ENCODE results near the gene ANKDD1A.
A peak's percentile ranks its signal among the peaks of the same experiment; 100 is the strongest.

ANKDD1A gene

DNA sequence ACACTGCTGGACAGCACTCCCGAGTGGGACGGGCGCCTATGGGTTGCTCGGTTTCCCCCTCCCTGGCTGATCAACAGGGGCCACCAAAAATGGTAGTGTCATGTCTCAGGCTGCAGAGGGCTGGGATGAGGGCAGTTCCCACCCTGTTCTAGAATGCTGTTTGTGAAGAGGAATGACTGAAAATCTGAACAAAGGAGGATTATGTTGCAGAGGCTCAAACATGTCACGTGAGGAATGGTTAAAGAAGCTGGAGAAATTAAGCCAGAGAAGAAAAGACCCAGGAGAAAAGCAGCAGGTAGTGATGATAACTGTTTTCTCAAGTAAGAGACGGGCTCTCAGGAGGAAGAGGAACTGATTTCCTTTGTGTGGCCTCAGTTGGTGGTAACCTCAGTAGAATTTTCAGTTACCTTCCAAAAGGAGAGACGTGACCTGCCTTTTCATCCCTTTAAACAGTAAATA is 67.6 kb downstream of the ANKDD1A start:
- no peak for DNase-seq

DNA sequence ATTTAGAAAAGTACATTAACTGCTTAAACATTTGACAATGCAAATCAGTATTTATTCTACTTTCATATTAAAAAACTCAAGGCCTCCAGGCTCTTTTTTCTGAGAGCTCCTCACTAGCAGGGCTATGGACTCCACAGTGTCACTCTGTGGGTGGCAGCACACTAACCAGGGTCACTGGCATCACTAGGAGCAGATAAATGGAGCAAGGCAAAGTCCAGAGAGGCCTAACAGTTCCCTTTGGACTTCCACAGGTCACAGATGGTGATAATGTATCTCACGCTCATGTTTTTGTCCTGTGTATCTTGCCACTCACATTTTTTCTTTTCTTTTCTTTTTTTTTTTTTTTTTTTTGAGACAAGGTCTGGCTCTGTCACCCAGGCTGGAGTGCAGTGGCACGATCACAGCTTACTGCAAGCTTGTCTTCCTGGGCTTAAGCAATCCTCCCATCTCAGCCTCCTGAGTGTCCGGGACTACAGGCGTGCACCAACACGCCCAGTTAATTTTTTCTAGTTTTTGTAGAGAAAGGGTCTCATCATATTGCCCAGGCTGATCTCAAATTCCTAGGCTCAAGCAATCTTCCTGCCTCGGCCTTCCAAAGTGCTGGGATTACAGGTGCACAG is 70.2 kb downstream of the ANKDD1A start:
- no peak for DNase-seq

DNA sequence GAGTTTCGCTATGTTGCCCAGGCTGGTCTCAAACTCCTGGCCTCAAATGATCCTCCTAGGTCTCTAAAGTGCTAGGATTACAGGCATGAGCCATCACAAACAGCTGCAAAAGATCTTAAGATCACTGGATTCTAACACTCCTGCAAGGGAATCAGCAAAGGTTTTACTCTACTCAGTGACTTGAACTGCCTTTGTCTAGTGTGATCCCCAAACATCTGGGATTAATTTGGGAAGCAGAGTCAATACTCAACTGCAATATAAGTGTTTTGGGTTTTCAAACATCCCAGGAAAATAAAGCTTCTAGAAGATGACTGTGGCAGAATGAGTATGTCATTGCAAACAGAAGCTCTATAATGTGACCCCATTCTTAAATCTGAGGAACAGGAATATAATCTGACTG is 70.8 kb downstream of the ANKDD1A start:
- DNase-seq: no peak

DNA sequence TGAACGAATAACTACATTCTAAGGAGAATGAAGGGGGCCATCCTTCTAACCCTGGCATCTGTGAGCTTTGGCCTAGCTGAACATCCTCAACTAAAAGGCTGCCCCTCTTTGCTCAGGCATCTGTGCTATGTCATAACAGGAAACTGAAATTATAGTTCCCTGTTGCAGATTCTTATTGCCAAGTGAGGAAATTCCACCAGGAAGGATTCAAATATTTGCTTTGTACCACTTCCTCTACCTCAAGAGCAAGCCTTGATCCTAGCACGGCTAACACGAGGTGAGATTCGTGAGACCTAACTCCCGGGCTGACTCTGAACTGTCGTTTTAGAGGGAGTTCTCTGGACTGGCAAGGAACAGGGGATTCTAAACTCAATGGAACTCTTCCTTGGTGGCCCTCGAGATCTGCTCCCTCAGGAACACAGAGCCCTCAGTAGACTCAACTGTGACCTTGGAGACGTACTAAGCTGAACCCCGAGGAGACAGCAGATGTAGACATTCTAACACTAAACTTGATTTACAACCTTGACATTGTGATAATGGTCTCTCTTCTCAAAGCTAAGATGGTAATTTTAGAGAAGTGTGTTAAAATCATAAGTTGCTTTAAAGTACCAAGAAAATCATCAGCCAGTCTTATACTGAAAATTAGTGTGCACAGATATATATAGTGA is 73.8 kb downstream of the ANKDD1A start:
- peak; percentile 53 for DNase-seq

DNA sequence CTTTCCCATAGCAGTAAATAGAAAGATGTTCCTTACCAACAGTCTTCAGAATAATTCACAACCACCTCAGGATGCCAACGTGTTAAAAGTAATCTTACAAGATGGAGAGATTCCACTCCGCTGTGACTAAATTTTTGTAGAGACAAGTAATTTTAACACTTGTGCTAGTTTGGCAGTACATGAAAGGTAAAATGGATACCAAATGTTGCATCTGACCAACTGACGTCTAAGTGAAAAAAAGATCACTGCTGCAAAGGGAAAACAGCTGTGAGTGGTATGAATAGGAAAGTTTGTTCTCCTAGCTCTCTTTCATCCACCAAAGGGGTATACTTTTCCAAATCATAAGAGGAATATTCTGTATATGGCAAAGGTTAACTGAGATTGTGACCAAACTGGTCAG is 75.4 kb downstream of the ANKDD1A start:
- DNase-seq: no peak

DNA sequence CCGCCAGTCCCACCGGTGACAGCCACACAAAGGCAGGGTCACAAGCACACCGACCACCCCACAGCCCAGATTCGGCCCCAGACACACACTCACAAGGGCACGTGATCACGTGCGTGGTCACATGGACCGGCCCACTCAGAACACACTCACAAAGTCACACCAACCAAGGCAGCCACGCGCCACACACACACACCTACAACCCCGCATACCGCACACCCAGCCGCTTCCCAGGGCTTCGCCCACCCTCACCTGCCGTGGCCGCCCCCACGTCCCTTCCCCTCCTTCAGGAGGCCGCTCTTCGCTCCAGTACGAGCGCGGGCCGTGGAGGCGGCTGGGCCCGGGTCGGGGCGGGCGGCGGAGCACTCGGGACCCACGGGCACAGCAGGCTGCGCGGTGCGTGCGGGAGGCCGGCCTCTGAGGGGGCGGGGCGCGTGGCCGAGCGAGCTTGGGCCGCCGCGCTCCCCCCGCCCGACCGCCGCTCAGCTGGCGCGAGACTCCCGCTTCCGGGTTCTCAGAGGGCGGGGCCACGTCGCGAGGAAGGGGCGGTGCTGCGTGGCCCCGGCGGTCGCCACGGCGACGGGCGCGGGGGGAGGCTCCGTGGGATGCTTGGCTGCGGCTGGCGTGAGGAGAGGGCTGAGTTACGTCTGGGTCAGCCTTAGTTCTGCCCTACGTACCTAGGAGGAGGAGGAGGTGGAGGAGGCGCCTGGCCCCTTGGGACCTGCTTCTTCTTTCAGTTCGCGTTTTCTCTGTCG is 77.9 kb downstream of the ANKDD1A start, which contains the start of gene SPG21:
TSS of gene SPG21 (minus strand) at position 499 of the 752 bp plus-strand sequence. CDS start 6,345 bp downstream, outside the sequence.
- DNase-seq: peak; percentile 96

DNA sequence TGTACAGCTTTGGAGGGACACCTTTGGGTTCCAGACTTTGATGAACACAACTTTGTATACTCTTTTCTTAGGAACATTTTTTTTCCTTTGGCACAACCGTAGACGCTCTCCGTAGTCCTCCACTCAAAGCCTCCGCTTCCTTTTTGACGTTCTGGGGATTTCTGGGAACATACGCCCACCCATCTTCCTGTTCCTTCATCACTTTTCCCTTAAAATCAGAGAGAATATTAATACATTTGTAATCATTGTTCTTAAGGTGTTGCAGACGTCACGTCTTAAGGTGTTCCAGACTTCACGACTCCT is 78.4 kb downstream of the ANKDD1A start:
- no peak for DNase-seq

DNA sequence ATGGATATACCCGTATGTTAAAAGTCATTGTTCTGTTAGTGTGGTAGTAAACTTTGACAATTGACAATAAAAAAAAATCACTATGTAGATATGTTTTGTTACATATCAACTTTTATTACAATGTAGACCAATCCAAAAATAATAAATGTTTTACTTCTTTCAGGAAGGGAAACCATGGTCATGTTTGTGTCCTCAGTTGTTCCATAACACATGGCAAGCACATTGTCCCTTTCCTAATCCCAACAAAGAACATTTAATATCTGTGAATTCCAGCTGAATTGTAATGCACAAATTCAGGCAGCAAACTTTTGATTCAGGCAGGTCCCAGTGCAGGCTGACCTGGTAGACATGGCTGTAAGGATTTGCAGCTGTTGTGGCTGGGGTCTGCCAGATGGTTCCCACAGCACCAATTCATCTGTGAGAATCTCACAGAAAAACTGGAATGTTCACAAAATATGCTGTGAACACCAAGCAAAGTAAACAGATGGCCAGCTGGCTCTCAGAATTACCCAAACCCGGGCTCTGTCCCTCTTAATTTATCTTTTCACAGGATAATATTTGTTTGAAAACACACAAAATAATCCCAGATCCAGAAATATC is 79.9 kb downstream of the ANKDD1A start:
- no peak for DNase-seq

DNA sequence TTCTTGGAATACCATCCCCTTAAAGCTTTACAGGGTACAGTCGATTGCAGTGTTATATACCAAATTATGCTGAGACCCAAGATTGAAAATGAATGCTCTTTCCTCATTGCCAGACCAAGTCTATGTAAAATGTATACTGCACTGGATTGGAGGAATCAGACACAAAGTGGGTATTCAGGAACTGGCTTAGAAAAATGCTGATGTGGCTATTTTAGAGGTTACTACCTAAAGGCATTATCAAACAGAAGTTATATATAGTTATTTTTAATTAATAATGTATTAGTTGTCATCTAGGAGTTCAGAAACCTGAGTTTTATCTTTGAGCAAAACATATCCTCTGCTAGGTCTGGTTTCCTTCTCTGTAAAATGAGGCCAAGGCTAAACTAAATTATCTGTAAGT is 81.6 kb downstream of the ANKDD1A start:
- DNase-seq: no peak

DNA sequence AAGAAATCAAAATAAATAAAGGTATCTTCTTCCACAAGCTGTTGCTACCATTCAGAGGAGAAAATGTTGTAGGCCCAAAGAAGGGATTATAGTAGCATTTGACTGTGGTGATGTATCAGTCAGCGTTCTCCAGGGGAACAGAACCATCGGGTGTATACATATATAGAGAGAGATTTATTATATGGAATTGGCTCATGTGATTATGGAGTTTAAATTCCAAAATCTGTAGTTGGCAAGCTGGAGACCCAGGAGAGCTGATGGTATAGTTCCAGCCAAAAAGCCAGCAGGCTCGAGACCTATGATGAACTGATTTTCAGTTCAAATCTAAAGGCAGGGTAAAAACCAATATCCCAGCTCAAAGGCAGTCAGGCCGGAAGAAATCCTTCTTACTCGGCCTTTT is 85.4 kb downstream of the ANKDD1A start:
- DNase-seq: no peak

DNA sequence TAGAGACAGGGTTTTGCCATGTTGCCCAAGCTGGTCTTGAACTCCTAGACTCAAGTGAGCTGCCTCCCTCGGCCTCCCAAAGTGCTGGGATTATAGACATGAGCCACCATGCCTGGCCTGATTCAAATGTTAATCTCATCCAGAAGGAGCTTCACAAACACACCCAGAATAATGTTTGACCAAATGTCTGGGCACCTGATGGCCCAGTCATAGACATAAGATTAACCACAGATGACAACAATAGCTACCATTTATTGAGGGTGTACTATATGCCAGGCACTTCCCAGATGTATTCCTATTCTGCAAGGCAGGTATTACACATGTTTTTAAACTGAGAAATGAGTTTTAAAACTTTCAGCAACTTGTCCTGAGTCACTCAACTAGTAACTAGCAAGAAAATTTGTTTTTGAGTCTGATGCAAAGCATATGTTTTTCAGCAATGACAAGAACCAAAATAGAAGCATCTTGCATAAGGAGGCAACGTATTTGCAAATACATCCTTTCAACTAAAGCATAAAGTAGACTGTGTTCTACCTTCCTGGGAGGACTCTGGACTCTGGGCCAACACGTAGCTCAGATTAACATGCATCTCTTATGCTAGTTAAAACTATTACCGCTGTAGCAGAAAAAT is 86.2 kb downstream of the ANKDD1A start:
- DNase-seq: no peak

DNA sequence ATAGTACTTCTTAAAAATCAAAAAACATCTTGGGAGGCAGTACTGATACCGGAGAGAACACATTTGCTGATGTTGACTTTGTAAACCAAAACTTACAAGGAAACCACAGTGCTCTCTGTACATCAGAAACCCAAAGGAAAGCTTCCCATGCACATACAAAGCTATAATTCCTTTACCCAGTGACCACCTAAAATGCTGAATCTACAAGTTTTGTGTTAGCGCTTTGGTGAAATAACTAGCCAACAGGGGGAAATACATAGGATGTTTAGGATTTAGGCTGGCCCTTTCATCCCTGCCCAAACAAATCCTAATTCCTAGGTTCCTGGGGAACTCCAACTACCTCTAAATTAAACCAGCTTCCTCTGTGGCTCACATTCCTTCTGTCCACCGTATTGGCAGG is 93.3 kb downstream of the ANKDD1A start:
- no peak for DNase-seq

DNA sequence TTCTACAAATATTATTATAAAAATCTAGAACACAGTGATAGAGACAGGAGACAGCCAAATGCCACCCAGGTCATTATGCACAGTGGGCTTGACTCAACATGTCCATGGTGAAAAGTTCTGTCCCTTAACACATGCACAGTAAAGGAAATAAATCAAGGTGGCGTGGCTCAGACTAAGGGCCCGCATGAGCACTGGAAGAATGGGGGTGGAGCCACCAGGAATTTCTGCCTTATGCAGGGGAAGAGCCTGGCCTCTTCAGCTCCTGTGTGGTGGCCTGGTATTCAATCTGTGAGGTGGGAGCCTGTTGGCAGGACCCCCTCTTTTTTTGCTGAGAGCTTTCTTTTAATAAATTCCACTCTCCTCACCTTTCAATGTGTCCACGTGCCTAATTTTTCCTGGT is 95.2 kb downstream of the ANKDD1A start:
- no peak for DNase-seq
